ENCODE data around the gene MEIOB.
"Not testable (repeated sequence)": the region's sequence is repeated elsewhere in the genome, so short reads cannot be mapped to it uniquely, and the experiment has no call there.

Gene MEIOB

GRCh38 chr16:1808691-1809090 lies 63.3 kb downstream of the MEIOB start:
- no peak for TF ChIP-seq CTCF (IDR thresholded peaks at IDR 0.05; ENCODE audit: borderline replicate concordance, control extremely low read depth, extremely low read depth, insufficient read depth, missing control alignments)
- DNase-seq (ENCODE audit: low spot score), result no peak
- in situ Hi-C loops (cut with MboI; ENCODE audit: low sequenced_read_pairs, unreplicated experiment), result no loop called here

- TF ChIP-seq CTCF (IDR thresholded peaks at IDR 0.05; ENCODE audit: borderline replicate concordance, control extremely low read depth, extremely low read depth, insufficient read depth, missing control alignments), result no peak
- no peak for DNase-seq (ENCODE audit: low spot score)
- in situ Hi-C loops (cut with MboI; ENCODE audit: low sequenced_read_pairs, unreplicated experiment), result no loop called here
Measured at GRCh38 chr16:1807626-1808025, 64.3 kb downstream of the MEIOB start.

GRCh38 chr16:1800701-1801100 lies 71.3 kb downstream of the MEIOB start:
- no peak for DNase-seq (ENCODE audit: low spot score)
- TF ChIP-seq CTCF (IDR thresholded peaks at IDR 0.05; ENCODE audit: borderline replicate concordance, control extremely low read depth, extremely low read depth, insufficient read depth, missing control alignments), result no peak
- in situ Hi-C loops (cut with MboI; ENCODE audit: low sequenced_read_pairs, unreplicated experiment), result no loop called here

GRCh38 chr16:1799263-1799662 lies 72.7 kb downstream of the MEIOB start:
- DNase-seq (ENCODE audit: low spot score); in situ Hi-C loops (cut with MboI; ENCODE audit: low sequenced_read_pairs, unreplicated experiment): not testable (repeated sequence)

- in situ Hi-C loops (cut with MboI; ENCODE audit: low sequenced_read_pairs, unreplicated experiment), result no loop called here
- DNase-seq (ENCODE audit: low spot score), result no peak
- TF ChIP-seq CTCF (IDR thresholded peaks at IDR 0.05; ENCODE audit: borderline replicate concordance, control extremely low read depth, extremely low read depth, insufficient read depth, missing control alignments), result no peak
Measured at GRCh38 chr16:1794908-1795666, 76.9 kb downstream of the MEIOB start.

- no peak for DNase-seq (ENCODE audit: low spot score)
- TF ChIP-seq CTCF (IDR thresholded peaks at IDR 0.05; ENCODE audit: borderline replicate concordance, control extremely low read depth, extremely low read depth, insufficient read depth, missing control alignments), result no peak
- in situ Hi-C loops (cut with MboI; ENCODE audit: low sequenced_read_pairs, unreplicated experiment), result no loop called here
Measured at GRCh38 chr16:1794221-1794871, 77.6 kb downstream of the MEIOB start.

- TF ChIP-seq CTCF (IDR thresholded peaks at IDR 0.05; ENCODE audit: borderline replicate concordance, control extremely low read depth, extremely low read depth, insufficient read depth, missing control alignments), result no peak
- DNase-seq (ENCODE audit: low spot score), result no peak
- in situ Hi-C loops (cut with MboI; ENCODE audit: low sequenced_read_pairs, unreplicated experiment), result no loop called here
Measured at GRCh38 chr16:1793578-1794220, 78.3 kb downstream of the MEIOB start, which contains the start of gene IGFALS. TSS of gene IGFALS (minus strand) at chr16:1793705. CDS start at chr16:1793652, 53 bp downstream.

Data from GM13976 (cell line).